HG03196 (cell line): ENCODE results near the gene PRKCZ.

Source experiments
- ATAC-seq: cut with Tn5 transposase; IDR thresholded peaks from one replicate; pipeline ENCODE4 v1.9.1; 2021; ENCODE audit not compliant: unreplicated experiment

The PRKCZ gene

DNA sequence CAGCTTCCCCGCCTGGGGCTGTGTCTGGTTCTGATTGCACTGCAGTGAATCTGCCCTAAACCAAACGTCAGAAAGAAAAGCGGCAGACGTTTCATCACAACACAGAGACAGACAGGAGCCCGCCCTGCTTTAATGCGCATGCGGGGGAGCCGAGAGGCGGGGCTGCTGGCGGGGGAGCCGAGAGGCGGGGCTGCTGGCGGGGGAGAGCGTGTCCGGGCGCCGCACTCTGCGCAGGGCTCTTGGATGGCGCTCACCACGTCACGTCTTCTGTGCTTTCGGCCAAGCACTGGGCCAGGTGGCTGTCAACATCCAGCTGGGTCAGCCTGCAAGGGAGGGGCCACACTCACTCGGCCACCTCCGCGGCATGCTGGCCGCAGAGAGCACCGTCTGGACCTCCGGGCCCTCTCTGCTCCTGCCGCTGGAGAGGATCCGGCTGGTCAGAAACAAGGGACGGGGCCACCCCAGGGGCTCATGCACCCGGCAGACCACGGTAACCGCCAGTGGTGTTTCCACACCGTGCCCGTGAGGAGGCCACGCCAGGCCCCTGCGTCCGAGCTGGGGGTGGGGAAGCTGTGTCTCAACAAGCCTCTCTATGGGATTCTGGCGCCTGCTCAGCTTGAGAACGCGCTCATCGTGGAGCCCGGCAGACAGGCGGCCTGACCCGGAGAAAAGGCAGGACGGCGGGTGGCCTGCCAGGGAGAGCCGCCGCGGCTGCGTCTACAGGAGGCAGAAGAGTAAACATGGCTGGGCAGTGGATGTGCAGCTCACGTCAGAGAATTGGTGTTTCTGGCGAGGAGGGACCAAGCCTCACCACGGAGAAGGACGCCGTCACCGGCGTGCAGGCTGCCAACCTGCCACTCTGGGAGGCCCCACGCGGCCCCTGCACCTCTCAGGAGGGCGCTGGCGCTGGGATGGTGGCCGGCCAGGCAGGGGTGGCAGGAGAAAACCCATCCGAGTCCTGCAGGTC, 139.5 kb downstream of the PRKCZ start:
- no peak for ATAC-seq

DNA sequence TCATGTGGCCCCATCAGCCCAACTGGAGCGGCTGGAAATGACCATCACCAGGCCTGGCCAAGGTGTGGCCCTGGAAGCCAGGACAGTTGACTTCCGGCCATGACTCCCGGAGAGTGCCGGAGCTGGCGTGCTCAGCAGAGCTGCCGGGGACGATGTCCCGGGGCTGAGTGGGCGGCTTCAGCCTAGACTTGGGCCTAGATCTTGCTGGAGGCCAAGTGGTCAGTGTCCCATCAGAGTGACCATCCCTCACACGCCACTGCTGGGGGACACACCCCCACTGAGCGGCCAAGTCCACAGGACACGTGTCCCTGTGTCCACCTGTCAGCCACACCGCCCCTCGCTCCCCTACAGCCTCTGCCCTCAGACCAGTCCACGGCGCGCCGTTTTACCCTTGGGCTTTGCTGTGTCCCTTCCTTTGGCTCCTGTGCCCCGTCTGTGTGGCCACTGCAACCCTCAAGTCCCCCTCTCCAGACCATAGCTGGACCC, 140.3 kb downstream of the PRKCZ start:
- ATAC-seq, result no peak

DNA sequence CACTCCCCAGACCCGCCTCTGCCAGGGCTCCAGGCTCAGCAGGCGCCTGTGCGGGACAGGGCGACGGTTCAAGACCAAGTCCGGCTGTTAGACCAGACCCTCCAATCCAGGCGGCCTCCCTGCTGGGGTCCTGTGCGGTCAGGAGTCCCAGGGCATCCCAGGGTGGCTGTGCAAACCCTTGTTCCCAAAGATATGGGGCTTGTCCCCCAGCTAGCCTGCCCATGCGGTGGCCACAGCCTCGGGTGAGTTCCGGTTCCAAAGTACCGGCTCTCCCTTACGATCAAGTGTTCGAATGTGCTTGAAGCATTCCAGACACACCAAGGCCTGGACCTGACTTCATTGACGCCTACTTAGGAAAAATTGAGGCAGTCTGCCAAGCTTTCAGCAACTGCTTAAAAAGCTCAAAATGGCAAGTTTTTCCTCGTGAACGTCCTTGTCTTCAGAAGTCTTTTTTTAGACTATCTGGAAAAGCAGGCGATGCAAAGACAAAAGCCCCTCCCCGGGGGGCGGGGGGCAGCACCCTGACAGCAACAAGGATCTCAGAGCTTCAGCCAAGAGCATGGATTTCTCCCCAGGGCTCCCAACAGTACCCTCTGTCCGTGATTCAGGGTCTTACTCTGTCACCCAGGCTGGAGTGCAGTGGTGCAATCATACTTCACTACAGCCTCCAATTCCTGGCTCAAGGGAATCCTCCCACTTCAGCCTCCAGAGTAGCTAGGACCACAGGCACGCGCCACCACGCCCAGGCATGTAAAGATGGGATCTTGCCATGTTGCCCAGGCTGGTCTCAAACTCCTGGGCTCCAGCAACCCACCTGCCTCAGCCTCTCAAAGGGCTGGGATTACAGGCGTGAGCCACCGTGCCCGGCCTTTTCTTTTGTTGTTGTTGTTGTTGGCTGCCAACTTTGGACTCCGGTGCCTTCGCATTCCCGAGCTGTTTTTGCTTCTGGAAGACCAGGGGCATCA, 142.1 kb downstream of the PRKCZ start:
- no peak for ATAC-seq

DNA sequence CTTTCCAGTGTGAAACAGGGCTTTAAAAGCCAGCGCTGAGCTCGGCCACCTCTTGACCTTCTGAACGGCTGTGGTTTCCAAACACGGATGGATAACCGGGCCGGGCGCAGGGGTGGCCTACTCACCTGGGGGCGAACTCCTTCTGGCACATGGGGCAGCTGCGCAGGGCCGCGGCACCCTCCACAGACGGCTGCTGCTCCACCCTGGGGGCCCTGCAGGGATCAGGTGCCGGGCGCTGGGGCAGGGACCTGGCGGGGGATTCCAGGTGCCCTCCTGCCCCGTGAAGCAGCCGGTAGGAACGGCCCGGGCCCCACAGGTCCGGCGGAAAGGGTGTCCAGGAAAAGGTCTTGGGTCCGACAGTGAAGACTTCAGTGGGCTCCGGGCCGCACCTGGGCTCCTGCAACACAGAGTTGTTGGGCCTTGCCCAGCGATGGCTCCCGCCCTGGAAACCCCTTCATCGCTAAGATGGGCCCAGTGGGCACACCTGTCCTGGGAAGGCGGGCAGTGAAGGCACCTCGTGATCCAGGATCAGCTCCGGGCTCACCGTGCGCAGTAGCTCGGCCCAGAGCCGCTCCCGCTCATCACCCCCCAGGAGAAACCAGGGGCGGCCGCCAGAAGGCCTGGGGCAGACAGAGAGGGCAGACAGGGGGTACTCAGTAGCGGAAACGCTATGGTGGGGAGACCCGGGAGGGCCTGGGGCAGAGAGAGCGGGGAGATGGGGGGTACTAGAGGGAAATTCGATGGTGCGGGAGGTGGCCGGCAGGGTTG, 143.5 kb downstream of the PRKCZ start:
- no peak for ATAC-seq

DNA sequence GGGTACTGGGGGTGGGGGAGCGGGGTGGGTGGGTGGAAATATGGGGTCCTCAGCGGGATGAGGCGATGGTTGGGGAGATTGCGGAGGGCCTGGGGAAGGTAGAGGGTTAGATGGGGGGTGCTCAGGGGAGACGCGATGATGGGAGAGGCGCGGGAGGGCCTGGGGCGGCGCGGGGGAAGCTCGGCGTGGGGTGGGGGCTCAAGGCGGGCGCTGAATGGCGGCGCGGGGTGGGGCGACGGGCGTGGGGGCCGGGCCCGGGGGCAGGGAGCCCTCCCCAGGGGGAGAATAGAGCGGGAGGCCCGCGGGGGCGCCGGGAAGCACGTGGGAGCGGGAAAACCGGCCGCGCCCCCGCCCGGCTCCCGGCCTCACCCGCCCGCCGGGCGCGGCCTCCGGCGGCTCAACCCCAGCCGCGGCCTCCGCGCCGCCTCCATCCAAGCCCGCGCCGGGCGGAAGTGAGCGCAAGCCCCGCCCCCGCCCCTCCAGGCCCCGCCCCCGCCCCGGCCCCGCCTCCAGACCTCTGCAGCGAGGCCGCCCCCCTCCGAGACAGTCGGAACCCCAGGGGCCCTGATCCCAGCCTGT, 144.2 kb downstream of the PRKCZ start, which contains the start of gene FAAP20:
FAAP20 (minus strand) TSS at position 454 of the 579 bp plus-strand sequence; CDS start at position 431, 23 bp downstream.
- peak; percentile 31 for ATAC-seq

DNA sequence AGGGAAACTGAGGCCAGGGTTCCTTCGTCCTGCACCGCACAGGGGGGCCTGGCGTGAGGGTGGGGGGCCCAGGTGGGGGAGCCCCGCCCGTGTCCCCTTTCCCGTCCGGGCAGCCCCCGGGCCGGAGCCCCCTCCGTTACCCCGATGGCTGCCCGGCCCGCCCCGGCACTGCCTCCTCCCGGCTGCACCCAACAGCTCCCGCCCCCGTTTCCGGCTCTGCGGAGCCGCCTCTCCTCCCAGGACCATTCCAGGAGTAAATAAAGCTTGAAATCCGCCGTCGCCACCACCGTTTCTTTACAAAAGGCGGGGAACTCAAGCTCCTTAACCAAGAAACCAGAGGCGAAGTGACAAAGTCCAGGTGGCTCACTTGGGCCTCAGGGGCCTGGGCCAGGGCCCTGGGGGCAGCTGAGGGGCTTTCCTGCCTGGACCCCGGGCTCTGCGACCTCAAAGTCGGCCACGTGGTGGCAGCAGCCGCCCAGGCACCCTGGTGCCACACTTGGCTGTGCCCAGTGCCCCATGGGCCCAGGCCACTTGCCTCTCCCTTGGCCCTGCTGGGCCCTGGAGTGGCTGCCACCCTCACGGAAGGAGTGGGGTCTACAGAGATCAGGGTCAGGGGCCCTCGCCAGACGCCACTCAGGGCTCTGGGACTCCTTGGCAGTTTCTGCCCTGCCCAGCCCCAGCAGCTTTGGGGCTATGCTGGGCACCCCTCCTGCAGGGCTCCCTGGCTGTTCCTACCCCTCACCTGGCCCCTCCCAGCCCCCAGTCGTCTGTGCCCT, 144.9 kb downstream of the PRKCZ start:
- ATAC-seq, result peak; percentile 57

DNA sequence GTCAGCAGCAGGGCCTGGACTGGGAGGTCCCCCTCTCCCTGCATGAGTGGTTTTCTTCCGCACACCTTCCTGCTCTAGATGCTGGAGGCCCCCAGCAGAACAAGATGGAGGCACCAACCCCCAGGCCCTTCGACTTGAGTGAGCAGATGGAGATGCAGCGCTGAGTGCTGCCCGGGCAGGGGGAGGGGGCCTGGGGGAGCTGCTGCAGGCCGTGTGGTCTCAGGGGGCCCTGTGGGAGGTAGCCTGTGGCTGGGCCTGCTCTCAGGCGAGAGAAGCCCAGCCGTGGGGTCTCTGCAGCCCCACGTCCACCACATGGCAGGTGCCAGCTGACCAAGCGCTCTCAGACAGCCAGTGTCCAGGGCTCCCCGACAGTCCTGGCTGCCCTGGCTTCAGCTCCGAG, 145.6 kb downstream of the PRKCZ start:
- no peak for ATAC-seq

DNA sequence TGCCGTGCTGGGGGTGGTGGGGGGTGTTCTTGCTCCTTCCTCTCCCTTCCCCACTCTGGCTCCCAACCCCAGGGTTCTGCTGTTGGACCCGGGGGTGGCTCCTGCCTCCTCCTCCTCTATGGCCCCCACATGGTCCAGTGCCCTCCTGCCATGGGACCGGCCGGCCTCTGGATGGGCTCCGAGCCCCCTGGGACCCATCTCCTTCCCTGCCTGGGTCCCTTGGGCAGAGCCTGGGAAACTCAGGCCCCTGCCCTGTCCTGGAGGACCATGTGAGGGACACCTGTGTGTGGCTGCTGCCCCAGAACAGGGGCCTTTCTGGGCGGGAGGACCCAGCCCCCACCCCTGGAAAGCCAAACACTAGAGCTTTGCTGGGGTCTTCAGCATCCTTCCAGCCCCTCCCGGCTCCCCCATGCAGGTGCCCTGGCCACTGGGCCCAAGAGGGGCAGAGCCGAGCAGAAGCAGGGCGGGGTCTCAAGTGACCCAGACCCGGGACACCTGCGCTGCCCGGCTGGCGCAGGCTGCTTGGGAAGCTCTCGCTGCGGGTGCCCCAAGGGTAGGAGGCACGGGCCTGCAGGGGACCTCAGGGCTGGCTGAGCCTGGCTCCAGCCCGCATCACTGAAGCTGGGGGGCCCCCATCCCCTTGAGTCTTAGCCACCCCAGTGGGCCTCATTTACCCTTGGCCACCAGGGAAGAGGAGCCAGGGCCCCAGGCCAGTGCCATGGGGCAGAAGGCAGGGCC, 146.9 kb downstream of the PRKCZ start:
- ATAC-seq, result no peak

DNA sequence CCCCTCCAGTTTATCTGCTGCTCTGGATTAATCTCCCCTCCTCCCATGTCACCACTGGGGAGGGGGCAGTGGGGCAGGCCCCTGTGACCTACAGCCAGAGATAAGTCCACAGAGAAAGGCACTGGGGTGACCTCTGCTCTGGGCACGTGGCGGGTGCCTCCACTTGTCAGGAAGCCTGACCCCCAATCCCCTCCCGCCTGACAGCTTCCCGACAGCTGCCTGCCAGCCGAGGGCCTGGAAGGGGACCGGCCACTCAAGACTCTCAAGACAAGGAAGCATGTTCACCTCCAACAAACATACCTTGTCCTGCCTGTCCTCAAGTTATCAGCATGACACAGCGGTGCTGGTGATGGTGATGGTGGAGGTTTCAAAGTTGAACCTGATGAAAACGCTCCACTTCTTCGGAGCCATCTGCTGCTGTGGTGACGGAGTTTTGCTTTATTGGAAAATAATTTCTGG, 147.5 kb downstream of the PRKCZ start:
- ATAC-seq, result no peak

DNA sequence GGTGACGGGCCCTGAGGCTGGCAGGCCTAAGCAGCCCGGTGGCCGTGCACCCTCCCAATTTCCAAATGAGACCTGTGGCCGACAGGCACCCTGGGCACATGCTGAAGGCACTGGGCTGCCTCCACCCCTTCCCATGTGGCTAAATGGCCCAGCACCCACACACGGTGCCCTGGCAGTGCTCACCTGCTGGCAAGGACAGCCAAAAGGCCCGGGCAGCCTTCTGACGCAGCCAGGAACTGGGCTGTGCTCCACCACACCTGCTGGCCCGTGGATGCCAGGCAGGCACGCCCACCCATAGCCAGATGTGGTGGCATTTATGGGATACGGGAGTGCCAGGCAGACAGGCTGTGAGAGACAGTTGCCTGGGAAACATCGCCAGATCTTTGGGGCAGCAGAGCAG, 148.4 kb downstream of the PRKCZ start:
- no peak for ATAC-seq

DNA sequence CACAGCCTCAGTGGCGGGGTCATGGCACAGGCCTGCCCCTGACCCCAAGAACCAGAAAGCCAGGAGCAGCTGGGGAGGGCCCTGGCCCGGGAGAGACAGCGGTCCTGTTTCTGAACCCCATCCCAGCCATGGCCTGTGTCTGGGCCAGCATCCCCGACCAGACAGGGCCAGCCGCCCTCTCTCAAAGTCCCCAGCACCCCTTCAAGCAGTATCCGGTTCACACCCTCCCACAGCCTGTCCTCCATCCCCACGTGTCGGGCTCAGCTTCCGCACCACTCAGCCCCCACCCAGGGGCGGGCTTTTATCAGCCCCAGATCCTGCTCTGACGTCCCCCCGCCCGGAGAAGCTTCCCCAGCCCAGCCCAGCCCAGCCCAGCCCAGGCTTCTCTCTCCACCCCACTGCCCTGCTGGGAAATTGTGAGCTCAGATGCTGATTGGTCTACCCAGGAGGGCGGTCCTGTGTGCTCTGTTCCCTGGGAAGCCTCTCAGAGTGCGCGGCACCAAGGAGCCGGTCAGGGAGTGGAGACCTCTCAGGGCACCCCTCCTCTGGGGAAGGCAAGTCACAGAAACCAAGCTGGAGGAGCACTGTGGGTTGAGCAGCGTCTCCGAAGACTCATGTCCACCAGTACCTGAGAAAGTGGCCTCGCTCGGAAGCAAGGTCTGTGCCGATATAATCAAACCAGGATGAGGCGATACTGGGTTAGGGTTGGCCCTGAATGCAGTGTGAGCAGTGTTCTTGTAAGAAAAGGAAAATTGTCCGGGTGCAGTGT, 149.0 kb downstream of the PRKCZ start:
- no peak for ATAC-seq

DNA sequence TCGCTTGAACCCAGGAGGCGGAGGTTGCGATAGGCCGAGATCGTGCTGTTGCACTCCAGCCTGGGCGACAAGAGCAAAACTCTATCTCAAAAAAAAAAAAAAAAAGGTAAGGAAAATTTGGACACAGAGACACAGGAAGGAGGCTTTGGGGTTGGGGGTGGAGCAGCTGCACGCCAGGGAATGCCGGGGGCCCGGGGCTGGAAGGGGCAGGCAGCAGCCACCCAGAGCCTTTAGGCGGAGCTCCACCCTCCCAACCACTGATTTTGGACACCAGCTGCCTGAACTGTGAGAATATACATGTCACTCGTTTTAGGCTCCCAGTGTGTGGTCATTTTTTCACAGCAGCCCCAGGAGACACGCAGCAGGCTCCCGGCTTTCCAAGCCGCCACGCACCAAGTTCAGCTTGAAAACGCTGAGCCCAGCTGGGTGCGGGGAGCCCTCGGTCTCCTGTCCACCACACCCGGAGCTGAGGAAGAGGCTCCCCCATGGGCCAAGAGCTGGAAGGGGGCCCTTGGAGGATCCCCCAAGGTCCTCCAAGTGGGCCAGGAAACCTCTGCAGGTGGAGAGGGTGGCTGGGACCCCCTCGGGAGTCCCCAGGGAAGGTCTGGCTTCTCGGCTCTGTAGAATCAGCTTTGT, 150.2 kb downstream of the PRKCZ start:
- no peak for ATAC-seq

DNA sequence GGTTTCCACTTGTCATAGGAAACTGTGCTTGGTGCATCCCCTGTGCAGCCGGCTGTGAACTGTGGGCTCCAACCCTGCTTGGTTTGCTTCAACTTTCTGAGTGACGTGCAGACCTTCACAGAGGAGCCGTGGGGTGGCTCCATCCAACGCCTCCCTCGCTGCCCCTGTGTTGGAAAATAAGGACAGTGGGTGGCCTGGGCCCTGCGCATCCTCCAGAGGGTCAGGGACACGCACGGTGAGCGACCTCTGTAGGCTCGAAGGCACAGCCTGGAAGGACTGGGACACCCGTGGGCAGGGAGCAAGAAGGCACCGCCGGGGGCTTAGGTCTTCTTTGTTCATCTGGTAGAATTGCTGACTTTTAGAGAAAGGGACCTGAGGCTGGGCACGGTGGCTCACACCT, 150.9 kb downstream of the PRKCZ start:
- ATAC-seq, result no peak

DNA sequence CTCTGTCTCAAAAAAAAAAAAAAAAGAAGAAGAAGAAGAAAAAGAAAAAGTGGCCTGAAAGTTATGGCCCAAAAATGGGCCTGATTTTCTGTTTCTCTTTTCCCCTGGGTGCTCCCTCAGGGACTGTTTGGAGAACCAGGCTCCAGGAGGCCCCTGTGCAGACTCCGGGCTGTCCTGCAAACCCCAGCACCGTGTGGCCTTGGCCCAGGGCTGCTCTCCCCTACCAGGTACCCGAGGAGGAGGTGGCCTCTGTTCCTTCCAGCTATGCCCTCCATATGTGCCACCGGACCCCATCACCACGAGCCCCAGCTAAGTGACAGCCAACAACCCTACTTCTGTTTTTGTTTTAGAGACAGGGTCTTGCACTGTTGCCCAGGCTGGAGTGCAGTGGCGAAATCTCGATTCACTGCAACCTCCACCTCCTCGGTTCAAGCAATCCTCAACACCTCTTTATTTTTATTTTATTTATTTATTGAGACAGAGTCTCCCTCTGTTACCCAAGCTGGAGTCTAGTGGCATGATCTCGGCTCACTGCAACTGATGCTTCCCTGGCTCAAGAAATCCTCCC, 151.9 kb downstream of the PRKCZ start:
- ATAC-seq, result no peak

DNA sequence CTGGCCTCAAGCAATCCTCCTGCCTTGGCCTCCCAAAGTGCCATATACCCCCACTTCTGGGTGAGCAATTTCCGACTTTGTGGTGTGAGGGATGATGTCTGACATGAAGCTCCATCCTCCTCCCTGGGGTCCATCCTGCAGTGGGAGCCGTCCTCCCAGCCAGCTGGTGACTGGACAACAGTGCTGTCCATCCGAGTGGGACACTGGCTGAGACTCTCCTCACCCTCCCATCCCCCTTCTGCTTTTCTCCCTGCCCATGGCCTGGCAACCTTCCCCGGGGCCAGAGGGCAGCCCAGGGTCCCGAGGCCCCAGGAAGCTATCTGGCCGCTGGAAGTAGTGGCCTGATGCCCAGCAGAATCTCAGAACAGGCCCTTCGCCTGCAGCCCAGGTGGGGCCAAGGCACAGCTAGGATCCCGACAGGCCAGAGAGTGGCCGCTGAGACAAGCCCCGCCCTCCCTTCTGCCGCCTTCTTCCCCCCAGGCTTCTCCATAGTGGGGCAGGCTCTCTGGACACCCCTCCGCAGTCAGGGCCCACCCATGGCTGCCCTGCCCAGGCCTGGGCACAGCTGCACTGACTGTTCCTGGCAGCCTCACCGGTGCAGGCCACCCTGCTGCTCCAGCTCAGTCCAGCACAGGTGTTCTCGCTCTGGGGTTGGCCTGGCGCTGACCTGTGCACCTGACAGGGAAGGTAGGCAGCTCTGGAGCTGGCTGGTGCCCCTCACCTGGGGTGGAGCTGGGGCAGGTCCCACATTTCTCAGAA, 152.8 kb downstream of the PRKCZ start:
- ATAC-seq, result no peak

DNA sequence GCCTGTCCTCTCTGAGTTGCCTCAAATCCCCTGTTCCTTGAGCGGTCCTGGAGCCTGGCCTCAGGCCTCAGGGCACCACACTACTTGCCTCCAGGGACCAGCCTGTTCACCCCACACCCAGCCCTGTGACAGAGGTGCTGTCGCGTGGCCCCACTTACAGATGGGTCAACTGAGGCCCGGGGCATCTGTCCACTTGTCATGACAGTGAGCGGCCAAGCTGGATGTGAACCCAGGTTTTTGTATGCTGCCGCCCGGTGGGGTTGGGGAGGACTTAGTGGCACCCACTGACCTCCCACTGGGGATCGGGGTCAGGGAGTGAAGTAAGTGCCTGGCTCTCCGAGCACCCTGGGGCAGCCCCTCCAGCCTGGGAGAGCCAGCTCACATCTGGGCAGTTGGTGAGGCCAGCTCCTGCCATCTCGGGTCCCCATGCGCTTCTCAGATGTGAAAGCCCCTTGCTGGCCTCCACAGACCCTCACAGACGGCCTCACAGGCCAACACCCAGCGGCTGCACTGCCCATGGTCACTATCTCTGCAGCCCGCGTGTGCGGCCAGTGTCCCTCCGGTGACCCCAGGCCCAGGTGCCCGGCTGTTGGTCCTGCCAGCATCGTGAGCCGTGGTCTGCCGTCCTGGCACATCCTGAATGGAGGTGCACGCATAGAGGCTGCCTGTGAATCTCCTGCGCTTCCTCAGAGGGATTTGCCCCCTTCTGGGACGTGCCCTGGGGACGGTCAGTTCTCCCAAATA, 153.6 kb downstream of the PRKCZ start:
- ATAC-seq, result no peak
